ENCODE data around the gene GSPT1.

GSPT1 gene

DNA sequence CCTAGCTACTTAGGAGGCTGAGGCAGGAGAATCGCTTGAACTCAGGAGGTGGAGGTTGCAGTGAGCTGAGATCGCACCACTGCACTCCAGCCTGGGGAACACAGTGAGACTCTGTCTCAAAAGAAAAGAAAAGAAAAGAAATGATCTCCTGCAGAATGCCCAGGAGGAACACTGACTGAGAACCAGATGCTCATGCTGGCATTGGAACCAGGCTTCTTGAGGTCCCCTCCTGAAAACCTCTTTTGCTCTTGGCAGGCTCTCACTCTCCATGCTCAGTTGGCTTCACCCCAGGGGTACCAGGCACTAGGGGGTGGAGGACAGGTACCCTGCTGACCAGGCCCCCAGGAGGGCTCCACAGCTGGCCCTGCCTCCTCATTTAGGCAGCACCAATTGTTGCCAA lies 40.8 kb upstream of the GSPT1 start:
- TF ChIP-seq CREB1 (IDR thresholded peaks at IDR 0.05; ENCODE audit: low read depth) (no peak), EGR1 (IDR thresholded peaks at IDR 0.05) (no peak), CEBPB (IDR thresholded peaks at IDR 0.05) (no peak), RAD21 (IDR thresholded peaks at IDR 0.05; ENCODE audit: low read depth) (no peak), ZBTB7A (IDR thresholded peaks at IDR 0.05; ENCODE audit: low read depth) (no peak), NFIC (IDR thresholded peaks at IDR 0.05) (no peak), YY1 (IDR thresholded peaks at IDR 0.05; ENCODE audit: low read depth) (no peak), EP300 (IDR thresholded peaks at IDR 0.05; ENCODE audit: borderline replicate concordance) (no peak)
- TF ChIP-seq, protein P1, sequence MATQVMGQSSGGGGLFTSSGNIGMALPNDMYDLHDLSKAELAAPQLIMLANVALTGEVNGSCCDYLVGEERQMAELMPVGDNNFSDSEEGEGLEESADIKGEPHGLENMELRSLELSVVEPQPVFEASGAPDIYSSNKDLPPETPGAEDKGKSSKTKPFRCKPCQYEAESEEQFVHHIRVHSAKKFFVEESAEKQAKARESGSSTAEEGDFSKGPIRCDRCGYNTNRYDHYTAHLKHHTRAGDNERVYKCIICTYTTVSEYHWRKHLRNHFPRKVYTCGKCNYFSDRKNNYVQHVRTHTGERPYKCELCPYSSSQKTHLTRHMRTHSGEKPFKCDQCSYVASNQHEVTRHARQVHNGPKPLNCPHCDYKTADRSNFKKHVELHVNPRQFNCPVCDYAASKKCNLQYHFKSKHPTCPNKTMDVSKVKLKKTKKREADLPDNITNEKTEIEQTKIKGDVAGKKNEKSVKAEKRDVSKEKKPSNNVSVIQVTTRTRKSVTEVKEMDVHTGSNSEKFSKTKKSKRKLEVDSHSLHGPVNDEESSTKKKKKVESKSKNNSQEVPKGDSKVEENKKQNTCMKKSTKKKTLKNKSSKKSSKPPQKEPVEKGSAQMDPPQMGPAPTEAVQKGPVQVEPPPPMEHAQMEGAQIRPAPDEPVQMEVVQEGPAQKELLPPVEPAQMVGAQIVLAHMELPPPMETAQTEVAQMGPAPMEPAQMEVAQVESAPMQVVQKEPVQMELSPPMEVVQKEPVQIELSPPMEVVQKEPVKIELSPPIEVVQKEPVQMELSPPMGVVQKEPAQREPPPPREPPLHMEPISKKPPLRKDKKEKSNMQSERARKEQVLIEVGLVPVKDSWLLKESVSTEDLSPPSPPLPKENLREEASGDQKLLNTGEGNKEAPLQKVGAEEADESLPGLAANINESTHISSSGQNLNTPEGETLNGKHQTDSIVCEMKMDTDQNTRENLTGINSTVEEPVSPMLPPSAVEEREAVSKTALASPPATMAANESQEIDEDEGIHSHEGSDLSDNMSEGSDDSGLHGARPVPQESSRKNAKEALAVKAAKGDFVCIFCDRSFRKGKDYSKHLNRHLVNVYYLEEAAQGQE (IDR thresholded peaks at IDR 0.05; ENCODE audit: low read depth): no peak
- TF ChIP-seq, protein P2, sequence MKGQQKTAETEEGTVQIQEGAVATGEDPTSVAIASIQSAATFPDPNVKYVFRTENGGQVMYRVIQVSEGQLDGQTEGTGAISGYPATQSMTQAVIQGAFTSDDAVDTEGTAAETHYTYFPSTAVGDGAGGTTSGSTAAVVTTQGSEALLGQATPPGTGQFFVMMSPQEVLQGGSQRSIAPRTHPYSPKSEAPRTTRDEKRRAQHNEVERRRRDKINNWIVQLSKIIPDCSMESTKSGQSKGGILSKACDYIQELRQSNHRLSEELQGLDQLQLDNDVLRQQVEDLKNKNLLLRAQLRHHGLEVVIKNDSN (IDR thresholded peaks at IDR 0.05): no peak

DNA sequence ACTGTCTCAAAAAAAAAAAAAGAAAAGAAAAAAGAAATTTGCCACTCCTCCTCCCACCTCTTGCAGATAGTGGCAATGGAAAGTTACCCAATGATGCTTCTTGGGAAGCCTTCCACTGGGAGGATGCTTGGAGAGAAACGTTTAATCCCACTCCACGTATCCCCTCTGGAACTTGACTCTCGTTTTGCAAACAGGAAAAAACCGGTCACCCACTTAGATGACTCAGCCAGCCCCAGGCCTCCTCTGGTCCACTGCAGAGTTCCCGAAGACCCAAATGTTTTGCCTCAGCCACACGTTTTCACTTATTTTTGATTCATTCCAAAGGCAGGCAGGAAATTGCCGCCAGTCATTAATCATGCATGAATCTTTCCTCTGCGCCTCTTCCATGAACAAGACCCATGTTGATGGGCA lies 40.0 kb upstream of the GSPT1 start:
- TF ChIP-seq TCF12 (IDR thresholded peaks at IDR 0.05; ENCODE audit: low read depth) (no peak), EP300 (IDR thresholded peaks at IDR 0.05; ENCODE audit: borderline replicate concordance) (no peak), RAD21 (IDR thresholded peaks at IDR 0.05; ENCODE audit: low read depth) (no peak)

DNA sequence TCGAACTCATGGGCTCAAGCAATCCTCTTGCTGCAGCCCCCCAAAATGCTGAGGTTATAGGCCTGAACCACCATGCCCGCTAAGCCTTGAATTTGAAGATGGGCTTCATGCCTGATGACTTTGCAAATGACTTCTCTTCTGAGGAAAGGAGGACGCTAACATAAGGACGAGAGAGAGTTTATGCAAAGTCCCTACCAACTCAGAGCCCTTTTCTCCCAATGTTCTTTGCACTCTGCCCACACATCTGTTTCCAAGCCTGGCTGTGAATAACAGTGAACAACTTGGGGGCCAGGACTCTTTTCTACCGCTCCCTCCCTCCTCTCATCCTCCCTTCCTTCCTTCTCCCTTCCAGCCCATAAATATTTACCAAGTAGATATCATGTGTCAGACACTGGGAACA lies 34.6 kb upstream of the GSPT1 start:
- no peak for TF ChIP-seq ZBTB7A (IDR thresholded peaks at IDR 0.05; ENCODE audit: low read depth)
- no peak for TF ChIP-seq FOXM1 (IDR thresholded peaks at IDR 0.05; ENCODE audit: borderline replicate concordance, low read depth)
- TF ChIP-seq, protein P2 (IDR thresholded peaks at IDR 0.05): no peak
- TF ChIP-seq CREB1 (IDR thresholded peaks at IDR 0.05; ENCODE audit: low read depth): no peak
- no peak for TF ChIP-seq YY1 (IDR thresholded peaks at IDR 0.05; ENCODE audit: low read depth)
- TF ChIP-seq CEBPB (IDR thresholded peaks at IDR 0.05): no peak
- no peak for TF ChIP-seq EGR1 (IDR thresholded peaks at IDR 0.05)
- TF ChIP-seq EP300 (IDR thresholded peaks at IDR 0.05; ENCODE audit: borderline replicate concordance): no peak
- TF ChIP-seq TEAD4 (IDR thresholded peaks at IDR 0.05): no peak
- no peak for TF ChIP-seq TAF1 (IDR thresholded peaks at IDR 0.05; ENCODE audit: low read depth)
- TF ChIP-seq, protein P3, sequence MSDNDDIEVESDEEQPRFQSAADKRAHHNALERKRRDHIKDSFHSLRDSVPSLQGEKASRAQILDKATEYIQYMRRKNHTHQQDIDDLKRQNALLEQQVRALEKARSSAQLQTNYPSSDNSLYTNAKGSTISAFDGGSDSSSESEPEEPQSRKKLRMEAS (IDR thresholded peaks at IDR 0.05): no peak
- no peak for TF ChIP-seq NFIC (IDR thresholded peaks at IDR 0.05)
- no peak for TF ChIP-seq TCF12 (IDR thresholded peaks at IDR 0.05; ENCODE audit: low read depth)
- TF ChIP-seq RAD21 (IDR thresholded peaks at IDR 0.05; ENCODE audit: low read depth): no peak
- TF ChIP-seq, protein P1 (IDR thresholded peaks at IDR 0.05; ENCODE audit: low read depth): no peak

DNA sequence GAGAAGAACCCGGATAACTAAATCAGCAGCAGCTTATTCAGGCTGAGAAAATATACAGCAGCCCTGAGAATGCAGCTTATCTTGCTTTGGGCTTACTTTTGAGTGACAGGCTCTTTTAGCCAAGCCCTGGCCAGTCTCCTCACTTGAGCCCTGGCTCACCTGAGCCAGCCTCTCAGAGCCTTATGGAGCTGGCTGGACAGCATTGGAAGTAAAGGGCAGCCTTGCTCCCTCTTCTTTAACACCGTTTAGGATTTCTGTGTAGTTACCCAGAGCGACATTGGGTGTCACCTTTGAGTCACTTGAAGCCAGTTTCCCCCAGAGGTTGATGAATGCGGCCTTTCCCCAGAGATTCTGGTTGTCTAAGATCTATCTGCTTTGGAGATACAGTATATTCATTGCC lies 33.8 kb upstream of the GSPT1 start:
- peak; percentile 80 for TF ChIP-seq RAD21 (IDR thresholded peaks at IDR 0.05; ENCODE audit: low read depth)
- no peak for TF ChIP-seq ZBTB7A (IDR thresholded peaks at IDR 0.05; ENCODE audit: low read depth)

DNA sequence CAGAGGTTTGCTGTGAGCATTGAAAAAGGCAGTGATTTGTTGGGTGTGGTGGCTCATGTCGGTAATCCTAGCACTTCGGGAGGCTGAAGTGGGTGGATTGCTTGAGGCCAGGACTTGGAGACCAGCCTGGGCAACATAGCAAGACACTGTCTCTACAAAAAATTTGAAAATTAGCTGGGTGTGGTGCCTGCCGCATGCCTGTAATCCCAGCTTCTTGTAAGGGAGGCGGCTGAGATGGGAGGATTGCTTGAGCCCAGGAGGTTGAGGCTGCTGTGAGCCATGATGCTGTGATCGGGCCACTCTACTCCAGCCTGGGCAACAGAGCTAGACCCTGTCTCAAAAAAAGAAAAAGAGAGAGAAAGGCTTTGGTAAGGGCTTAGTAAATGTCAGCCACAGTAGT lies 33.1 kb upstream of the GSPT1 start:
- TF ChIP-seq EP300 (IDR thresholded peaks at IDR 0.05; ENCODE audit: borderline replicate concordance) (no peak), CEBPB (IDR thresholded peaks at IDR 0.05) (no peak), CREB1 (IDR thresholded peaks at IDR 0.05; ENCODE audit: low read depth) (no peak), TAF1 (IDR thresholded peaks at IDR 0.05; ENCODE audit: low read depth) (no peak), FOXM1 (IDR thresholded peaks at IDR 0.05; ENCODE audit: borderline replicate concordance, low read depth) (no peak), YY1 (IDR thresholded peaks at IDR 0.05; ENCODE audit: low read depth) (no peak), TCF12 (IDR thresholded peaks at IDR 0.05; ENCODE audit: low read depth) (no peak), ZBTB7A (IDR thresholded peaks at IDR 0.05; ENCODE audit: low read depth) (no peak), RAD21 (IDR thresholded peaks at IDR 0.05; ENCODE audit: low read depth) (no peak), EGR1 (IDR thresholded peaks at IDR 0.05) (no peak), NFIC (IDR thresholded peaks at IDR 0.05) (no peak), TEAD4 (IDR thresholded peaks at IDR 0.05) (no peak)
- TF ChIP-seq, protein P2 (IDR thresholded peaks at IDR 0.05): no peak
- TF ChIP-seq, protein P3 (IDR thresholded peaks at IDR 0.05): no peak
- TF ChIP-seq, protein P1 (IDR thresholded peaks at IDR 0.05; ENCODE audit: low read depth): no peak

All from Ishikawa (cell line).